ENCODE measurements around the gene GMDS.

GMDS gene

DNA sequence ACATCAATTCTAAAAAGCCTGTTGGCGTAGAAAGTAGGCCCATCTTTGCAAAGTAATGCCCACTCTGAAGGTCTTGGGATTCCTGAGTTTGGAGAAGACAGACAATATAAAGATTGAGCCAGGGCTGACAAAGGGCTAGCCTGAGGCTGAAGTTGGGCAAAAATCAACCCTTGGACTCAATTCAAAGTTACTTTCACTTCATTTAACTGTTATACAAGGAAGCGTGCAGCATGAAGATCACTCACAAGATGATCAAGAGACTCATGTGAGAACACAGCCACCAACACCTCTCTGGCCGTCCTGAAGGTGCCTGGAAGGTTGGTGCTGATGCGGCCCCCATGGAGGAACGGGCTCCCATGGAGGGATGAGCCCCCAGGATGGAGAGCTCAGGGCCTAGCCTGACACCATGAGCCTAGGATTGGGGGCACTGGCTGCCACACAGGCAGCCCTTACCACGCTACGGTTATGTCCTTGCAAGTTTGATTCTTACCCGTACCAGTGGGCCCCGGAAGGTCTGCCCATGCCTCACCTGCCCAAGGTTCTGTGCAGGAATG, 609.1 kb downstream of the GMDS start:
- DNase-seq (ENCODE audit: extremely low spot score, insufficient read length, low read depth) (no peak), FAIRE-seq (no peak)

DNA sequence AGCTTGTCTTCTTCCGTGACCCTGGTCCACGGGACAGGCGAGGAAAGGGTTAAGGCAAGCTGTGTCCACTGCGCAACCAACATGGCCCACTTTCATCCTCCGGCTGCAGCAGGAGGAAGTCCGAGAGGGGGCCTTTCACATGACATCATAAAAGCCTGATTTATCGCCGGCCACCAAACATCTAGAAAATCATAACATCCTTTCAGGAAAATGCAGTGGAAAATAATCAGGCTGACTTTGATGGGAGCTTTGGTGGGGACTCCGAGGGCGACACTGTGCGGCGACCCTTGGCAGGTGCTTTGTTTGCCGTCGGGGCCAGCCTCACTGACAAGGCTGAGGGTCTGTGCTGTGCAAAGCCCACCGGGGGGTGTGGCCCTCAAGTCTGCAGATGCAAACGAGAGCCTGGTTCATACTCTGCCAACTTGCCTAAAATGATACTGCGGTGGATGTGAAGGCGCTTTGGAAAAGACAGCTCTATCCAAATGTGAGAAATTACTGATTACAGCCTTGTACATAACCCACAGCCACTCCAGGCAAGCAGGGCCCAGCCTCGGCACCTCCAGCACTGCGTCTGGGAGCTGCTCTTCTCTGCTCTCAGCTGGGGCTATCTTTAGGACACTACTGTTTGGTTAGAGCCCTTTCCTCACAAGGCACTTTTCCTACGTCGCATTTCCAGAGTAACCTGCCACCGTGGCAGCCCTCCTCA, 609.9 kb downstream of the GMDS start:
- FAIRE-seq = no peak
- DNase-seq (ENCODE audit: extremely low spot score, insufficient read length, low read depth) = no peak

DNA sequence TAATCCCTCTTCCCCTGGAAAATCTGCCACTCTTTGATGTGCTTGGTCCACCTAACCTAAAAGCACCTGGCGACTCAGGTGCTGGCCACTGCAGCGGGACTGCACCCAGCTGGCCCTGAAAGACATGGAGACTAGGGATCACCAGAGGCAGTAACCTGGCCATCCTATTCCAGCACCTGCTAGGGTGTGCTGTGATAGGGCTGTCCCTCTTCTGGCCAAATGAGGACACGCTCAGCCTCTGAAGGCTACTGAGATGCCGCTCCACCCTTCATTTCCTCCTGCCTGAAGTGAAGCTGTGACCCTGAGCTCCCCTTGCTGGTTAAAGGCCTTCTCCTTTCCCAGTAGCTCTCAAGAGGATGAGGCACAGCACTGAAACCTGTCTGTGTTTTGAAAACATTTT, 611.3 kb downstream of the GMDS start:
- FAIRE-seq (no peak), DNase-seq (ENCODE audit: extremely low spot score, insufficient read length, low read depth) (no peak)

DNA sequence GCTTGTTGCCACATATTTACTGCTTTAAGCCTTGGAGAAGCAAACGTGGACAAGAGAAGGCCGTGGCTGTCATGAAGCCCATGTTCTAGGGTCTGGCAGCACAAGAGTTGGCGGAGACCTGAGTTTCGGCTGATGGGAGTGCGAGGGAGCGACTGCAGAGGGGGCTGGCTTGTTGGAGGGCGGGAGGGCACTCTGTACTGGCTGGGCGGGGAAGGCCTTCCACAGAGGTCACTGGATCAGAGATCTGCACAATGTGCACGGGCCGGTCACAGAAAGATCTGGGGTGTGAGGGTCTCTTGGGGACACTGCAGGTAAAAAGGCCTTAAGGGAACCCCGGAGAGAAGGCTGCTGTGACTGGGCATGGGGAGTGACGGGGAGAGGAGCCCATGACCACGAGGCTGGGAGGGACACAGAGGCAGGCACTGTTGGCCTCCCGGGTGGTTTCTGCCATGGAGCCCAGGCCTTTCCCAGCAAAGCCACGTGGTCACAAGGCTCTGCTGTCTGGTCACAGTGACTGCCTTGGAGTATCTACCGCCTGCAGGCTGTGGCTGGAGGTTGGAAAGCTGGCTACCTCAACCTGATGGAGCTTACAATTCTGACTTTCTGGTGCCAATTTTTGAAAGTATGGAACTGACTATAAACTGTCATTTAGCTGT, 611.9 kb downstream of the GMDS start:
- DNase-seq (ENCODE audit: extremely low spot score, insufficient read length, low read depth) (no peak), FAIRE-seq (no peak)

DNA sequence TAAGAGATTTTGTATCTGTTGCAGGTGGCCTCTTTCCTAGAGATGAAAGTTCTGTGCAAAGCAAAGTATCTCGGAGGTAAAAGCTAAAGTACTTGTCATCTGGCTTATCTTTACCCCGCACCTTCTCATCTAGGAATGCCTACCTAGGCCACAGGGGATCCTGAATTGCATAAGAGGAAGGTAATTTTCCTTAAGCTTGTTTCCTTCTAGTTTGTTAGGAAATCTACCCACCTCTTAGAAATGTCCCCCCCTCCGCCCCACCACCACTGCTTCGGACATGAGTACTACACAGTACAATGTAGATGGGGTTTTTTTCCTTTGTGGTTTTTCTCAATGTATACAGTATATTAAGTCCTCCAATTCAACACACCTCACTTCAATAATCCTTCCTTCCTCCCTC, 614.2 kb downstream of the GMDS start:
- FAIRE-seq (no peak), DNase-seq (ENCODE audit: extremely low spot score, insufficient read length, low read depth) (no peak)

DNA sequence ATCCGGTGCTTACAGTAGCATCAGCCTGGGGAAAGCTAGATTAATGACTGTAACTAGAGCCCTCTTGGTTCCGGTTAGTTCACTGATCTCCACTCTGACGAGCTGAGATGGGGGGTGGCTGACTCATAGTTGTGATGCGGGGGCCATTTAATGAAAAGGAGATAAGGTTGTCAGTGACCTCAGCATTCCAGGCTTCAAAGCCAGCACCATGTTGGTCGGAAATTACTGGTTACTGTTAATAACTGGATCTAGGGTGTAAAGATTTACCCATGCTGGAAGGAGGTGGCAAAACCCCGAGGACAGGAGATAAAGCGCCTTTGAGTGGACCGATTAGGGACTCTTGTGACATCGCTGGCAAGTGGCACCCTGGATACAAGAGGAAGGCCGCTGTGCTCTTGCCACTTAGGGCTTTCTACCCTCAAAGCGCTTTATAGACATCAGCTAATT, 614.6 kb downstream of the GMDS start:
- no peak for FAIRE-seq
- DNase-seq (ENCODE audit: extremely low spot score, insufficient read length, low read depth) = no peak

DNA sequence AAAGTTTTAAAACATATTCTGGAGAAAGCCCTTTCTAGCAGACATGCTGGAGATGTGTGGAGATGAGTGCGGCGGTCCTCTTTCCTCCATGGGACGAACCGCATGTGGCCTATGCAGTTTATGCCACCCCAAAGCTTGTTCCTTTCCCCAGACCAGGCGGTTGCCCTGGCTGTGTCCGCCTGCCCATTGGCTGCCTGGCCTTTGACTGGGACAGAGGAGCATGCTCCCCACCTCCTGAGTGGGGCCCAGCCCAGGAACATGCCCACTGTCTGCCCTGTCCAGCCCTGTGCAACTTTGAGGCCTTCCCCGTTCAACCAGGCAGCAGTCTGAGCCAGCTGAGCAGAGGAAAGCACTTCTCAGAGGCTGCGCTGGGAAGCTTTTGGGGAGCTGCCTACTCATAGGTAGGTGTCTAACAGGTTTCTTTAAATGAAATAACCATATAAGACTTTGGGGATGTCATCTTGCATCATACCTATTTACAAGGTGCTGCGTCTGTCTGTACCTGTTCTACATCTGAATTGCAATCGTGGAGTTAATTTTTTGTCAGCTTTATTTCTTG, 615.1 kb downstream of the GMDS start:
- DNase-seq (ENCODE audit: extremely low spot score, insufficient read length, low read depth) (no peak), FAIRE-seq (no peak)

DNA sequence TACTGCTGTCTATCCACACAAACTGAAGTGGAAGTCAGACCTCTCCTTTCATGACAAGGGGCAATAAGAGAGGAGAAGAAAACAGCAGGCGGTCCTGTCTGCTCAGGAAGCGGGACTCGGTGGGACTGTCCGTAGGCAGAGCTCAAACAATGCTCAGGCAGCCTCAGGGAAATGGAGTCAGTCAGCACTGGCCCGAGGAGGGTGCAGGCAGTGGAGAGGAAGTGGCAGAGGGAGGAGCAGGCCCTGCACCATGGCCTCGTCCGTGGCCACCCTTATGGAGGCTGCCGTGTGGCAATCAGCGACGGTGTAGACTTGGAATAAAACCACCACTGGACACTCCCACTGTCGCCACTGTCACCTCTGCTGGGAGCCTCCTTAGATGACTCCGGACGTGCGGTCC, 616.1 kb downstream of the GMDS start:
- no peak for FAIRE-seq
- DNase-seq (ENCODE audit: extremely low spot score, insufficient read length, low read depth) = no peak

DNA sequence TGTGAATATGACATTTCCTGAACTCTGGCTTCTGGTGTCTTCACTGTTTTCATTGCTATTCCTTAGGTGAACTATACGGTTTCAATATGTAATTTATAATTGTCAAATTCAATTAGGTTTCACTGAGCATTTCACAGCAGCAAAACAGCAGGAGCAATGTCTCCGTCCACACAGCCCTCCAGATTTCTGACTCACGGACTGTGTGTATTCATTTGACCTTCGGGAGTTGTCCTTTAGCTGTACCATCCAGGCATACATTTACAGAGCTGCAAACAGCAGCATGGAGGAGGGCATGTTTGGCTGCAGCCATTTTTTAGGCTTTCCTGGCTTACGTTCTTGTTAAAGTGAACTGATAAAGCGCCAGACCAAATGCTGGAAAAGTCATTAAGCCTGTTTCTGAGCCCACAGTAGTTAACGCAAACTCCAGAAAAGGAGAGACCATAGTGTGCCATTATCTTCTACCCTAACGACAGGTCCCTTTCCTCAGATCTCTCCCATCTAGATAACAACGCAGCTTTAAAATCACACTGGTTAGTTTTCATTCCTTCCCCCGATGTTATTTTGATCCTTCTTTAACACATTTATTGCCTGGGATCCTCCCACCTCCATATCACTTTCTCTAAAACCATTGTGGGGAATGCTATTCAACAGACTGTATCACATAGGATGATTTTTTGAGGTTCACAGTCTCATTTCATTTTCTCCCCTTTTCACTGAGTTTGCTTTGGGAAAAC, 617.4 kb downstream of the GMDS start:
- DNase-seq (ENCODE audit: extremely low spot score, insufficient read length, low read depth) = no peak
- no peak for FAIRE-seq

DNA sequence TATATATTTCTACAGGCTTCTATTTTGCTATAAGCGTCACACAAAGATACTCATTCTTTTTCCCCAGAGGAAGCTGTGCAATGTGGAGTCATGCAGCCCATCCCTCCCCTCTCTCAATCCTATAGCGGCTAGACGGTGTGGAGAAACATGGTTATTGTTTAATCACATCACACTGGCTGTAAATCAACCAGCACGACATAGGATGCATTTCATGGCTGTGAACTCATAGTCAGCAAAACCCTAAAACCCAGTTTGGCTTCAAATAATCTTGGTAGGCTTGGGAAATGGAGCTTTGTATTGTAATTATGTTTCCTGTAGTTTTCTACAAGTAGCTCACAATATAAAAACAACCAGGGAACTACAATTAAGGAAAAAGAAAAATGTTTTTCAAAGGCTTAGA, 618.9 kb downstream of the GMDS start:
- FAIRE-seq (no peak), DNase-seq (ENCODE audit: extremely low spot score, insufficient read length, low read depth) (no peak)

DNA sequence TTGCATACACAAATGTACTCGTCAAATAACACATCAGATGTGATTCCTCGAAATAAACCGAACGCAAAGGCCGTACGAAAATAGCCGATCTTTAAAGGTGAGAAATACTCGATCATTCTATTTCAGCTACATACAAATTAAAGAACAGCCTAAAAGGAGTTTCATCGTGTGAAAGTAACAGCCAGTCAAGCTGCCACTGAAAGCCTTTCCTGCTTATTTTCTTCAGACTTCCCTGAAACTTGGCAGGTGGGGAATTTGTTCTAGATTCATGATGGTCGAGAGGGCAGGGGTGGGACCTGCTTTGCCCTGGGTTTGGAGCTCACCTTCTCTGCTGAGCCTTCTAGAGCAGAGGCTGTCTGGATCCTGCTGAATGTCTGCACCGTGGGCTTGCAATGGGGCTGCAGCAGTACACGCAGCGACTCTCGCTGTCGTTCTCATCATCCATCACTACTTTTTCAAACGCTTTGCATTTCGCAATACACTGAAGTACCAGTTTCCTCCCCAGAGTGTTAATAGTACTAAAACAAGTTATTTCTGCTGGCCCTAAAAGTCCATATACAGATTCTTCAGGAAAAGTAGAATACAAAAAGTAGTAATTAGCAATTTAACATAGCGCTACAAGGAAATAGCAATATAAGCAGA, 619.5 kb downstream of the GMDS start:
- no peak for FAIRE-seq
- no peak for DNase-seq (ENCODE audit: extremely low spot score, insufficient read length, low read depth)

DNA sequence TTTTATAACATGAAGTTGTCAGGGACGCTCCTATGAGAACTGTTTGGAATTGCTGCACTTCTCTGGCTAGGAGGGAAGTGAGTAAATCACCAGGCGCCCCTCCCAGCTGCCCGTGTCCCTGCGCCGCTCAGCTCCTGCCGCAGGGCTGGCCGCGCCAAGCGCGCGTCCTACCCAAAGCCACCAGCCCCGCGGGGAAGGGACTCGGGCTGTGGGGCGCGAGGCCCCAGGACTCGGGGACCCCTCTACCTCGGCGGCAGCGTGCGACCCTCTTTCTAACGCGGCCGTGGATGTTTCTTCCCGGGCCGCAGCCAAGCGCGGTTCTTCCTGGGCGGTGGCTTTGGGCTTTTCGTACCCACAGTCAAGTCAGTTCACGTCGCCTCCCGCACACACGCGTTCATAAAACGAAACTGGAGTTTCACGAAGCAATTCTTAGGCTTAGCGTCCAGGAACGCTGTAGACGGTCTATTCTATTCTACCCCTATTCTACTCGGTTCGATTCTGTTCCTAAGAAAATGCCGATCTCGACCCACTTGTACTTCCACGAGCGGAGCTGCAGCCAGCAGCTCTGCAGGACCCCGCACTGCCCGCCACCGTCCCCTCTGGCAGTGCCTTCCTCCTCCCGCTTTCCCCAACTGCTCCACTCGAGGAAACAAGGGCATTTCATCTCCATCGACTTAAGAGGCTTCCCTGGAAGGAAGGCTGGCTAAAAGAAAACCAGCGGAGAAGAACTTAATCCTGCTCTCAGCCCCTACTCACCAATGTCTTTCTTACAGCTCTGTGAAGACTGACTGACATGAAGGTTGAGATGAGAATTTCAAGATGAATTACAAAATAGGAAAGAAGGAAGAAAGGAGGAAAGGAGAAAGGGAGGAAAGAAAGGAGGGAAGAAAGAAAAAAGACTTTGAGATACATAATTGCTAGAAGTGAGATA, 620.3 kb downstream of the GMDS start:
- FAIRE-seq (no peak), DNase-seq (ENCODE audit: extremely low spot score, insufficient read length, low read depth) (no peak)

DNA sequence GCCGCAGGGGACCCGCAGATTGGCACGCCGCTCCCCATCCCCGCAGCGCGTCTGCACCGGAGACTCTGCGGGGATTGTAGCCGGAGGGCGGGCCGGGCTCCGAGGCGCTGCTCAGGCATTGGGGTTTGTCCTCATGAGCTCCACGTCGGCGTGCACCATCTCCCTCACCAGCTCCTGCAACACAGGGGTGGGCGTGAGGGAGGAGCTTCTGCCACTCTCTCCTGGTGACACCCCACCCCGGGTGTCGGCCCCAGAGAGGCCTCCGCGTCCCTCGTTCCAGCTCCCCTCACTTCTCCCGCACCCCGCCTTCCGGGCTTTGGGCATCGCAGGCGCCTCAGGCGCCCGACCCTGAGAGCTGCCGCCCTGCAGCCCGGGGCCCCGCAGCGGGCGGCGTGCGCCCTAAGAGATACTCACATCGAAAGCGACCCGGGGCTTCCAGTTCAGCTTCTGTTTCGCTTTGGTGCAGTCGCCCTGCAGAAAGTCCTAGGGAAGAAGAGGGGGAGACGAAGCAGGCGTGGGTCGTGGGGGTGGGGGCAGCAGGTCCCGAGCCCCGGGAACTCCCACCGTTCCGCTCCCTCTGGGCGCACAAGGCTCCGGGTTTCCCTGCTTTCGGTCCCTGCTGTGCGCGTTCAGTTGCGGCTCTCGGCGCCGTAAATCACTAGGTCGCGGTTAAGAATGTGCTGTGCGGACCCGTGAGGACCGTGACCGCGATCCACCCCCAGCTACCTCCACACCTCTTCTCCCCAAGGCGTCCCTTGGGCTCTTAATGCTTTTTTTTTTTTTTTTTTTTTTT, 621.2 kb downstream of the GMDS start:
- no peak for DNase-seq (ENCODE audit: extremely low spot score, insufficient read length, low read depth)
- FAIRE-seq = peak; percentile 59

DNA sequence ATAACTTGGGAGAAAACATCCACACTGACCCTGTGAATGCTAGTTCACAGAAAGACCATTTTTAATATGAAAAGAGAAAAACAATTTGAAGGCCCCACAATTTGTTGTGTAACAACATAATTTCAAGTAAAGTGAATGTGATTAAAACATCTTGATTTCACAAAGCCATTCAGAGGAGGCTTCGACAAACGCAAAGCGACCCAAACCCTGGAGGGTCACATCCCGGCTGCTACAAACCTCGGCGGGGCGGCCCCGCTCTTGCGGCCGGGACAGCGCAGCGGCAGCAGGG, 621.7 kb downstream of the GMDS start:
- no peak for FAIRE-seq
- DNase-seq (ENCODE audit: extremely low spot score, insufficient read length, low read depth) = no peak

DNA sequence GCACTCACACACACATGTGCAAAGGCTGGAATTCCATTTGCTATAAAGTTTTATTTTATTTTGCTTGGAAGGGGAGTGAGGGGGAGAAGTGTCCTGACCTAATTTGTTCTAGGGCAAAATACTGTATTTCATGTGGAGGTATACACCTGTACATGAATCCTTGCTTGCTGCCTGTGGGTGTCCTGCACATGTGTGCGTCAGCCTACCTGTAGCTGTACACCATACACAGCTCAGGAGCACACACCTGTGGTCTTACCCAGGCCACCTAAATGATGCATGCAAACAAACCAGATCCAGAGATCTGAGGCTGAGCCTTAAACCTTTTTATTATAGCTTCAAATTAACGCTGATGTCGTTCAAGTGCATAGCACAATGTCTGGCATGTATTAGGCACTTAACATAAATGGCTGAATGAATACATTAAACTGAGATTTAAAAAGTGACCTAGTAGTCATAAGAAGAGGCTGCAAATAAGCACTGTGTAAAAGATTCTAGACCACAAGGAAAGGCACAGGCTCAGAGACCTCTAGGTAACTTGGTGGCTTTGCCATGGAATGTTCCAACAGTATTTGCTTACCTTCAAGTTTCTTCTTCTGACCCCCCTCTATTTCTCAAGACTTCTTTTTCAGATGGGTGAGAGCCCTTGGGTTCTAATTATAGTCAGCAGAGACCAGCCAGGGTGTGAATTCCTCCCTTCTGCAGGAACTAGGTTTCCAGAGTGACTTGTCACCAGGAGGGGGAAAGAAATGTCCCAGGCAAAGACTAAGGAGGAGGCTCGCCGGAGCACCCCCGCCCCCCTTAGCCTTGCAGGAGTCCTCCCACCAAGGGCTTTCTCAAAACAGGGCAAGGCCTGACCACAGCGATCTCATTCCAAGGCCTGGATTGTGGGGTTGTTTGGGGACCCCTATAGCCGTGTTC, 622.3 kb downstream of the GMDS start:
- DNase-seq (ENCODE audit: extremely low spot score, insufficient read length, low read depth) (no peak), FAIRE-seq (no peak)

DNA sequence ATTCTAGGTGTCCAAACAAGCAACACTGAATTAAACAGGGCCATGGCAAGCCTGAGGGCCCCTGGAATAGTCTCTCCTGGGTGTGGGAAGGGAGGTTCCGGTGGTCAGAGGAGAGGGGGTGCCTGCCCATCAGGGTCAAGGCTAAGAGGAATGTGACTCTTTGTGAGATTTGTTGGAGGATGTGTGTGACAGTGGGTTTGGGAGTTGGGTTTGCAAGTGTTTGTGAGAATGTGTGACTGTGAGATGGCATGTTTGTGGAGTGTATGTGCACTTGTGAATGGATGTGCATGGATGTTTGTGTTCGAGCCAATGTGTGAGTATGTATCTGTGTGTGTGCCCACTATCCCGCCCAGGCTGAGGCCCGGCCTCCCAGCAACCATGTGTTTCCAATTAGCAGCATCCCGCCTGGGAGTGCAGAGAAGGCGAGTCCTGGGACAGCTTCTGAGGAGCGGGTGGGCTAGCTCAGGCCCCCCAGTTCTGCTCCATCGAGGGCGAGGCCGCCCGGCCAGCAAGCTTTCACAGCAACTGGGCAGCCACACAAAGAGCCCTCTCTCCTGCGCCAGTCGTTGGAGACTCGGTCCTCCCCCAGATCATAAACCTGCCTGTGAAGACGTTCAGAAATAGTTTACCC, 623.1 kb downstream of the GMDS start:
- no peak for FAIRE-seq
- no peak for DNase-seq (ENCODE audit: extremely low spot score, insufficient read length, low read depth)

DNA sequence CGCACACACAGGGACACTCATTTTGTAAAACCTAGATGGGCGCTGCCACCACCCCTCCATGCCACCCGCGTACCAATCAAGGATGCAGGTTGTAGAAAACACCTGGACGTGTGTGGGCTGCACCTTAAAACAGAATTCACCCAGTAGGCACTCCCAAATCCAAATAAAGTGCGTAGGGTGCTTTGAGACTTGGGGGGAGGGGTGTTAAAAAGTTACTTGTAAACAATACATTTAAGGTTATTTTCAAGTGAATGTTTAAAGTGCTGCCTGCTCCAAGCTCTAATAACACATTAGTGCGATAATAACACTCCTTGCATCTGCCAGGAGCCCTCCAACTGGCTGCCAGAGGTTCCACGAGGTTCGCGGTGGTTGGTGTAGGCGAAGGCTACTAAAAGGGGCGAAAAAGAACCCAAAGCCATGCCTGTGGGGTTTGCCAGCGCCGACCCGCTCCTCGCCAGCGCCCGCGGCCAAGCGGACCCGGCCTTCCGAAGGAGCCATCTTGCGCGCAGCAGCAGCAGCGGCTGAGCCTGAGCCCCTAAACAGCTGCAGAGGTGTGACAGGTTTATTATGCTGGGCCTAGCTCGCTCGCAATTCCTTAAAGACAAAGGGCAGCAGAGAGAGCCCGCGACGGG, 624.2 kb downstream of the GMDS start:
- no peak for DNase-seq (ENCODE audit: extremely low spot score, insufficient read length, low read depth)
- FAIRE-seq = no peak
